K562 (cell line): ENCODE data around the gene FAM89B. TPM values are rescaled to one million over a fixed set of nuclear protein-coding genes. Genes with fewer than 3 reads are reported as not detected.
A peak's percentile ranks its signal among the peaks of the same experiment; 100 is the strongest.

Experiments
- ARID3A ChIP-seq: IDR thresholded peaks from 2 replicates; pipeline ENCODE4 v1.6.1; 2012; ENCODE audit warnings: low read depth, low read length, improper control_type of control experiment, borderline replicate concordance
- BRF1 ChIP-seq: IDR thresholded peaks from 3 replicates; pipeline ENCODE4 v1.6.1; 2011; ENCODE audit warnings: borderline replicate concordance, mild to moderate bottlenecking; ENCODE audit not compliant: insufficient read length; ENCODE audit errors: extremely low read depth
- COPS2 ChIP-seq: fragments of 450-650 bp; conservative IDR thresholded peaks from 2 replicates; pipeline ENCODE4 v1.6.1; 2016; ENCODE audit warnings: mild to moderate bottlenecking, moderate library complexity
- DPF2 ChIP-seq: fragments of 450-650 bp; IDR thresholded peaks from 2 replicates; pipeline ENCODE4 v1.6.1; 2016
- GATAD2A ChIP-seq: fragments of 450-650 bp; IDR thresholded peaks from 2 replicates; pipeline ENCODE4 v1.6.1; 2017
- HNRNPLL ChIP-seq: fragments of 200-400 bp; formaldehyde crosslinking; IDR thresholded peaks from 2 replicates; pipeline ENCODE4 v1.6.1; 2017; ENCODE audit warnings: low read length, low read depth, mild to moderate bottlenecking; ENCODE audit not compliant: poor library complexity, severe bottlenecking
- MECOM ChIP-seq: fragments of 250-450 bp; sonication (Bioruptor Pico); IDR thresholded peaks from 2 replicates; pipeline ENCODE4 v1.8.0; 2022; ENCODE audit warnings: inconsistent platforms
- MEF2D ChIP-seq: conservative IDR thresholded peaks from 2 replicates; pipeline ENCODE4 v1.6.1; 2016; ENCODE audit warnings: low read depth, missing genetic modification characterization, missing compliant biosample characterization
- MNT ChIP-seq, 2 experiments: fragments of 450-650 bp; conservative IDR thresholded peaks; 2 replicates each; pipeline ENCODE4 v1.6.1; 2017; ENCODE audit warnings: mild to moderate bottlenecking in 2 of 2, moderate library complexity in 2 of 2
- MTA3 ChIP-seq: fragments of 450-650 bp; formaldehyde crosslinking; IDR thresholded peaks from 2 replicates; pipeline ENCODE4 v1.6.1; 2017; ENCODE audit warnings: mild to moderate bottlenecking, borderline replicate concordance
- NCOA6 ChIP-seq: fragments of 450-650 bp; IDR thresholded peaks from 2 replicates; pipeline ENCODE4 v1.6.1; 2017; ENCODE audit warnings: mild to moderate bottlenecking
- NFRKB ChIP-seq: fragments of 450-650 bp; IDR thresholded peaks from 2 replicates; pipeline ENCODE4 v1.6.1; 2016; ENCODE audit warnings: low read depth
- POLR2G ChIP-seq: fragments of 200-400 bp; formaldehyde crosslinking; IDR thresholded peaks from 2 replicates; pipeline ENCODE4 v1.6.1; 2017; ENCODE audit warnings: low read depth, mild to moderate bottlenecking, antibody characterized with exemption, low read length, moderate library complexity
- SMAD2 ChIP-seq: fragments of 150-350 bp; IDR thresholded peaks from 2 replicates; pipeline ENCODE4 v1.6.1; 2014; ENCODE audit warnings: low read depth, mild to moderate bottlenecking, low read length
- TEAD2 ChIP-seq: fragments of 450-650 bp; IDR thresholded peaks from 2 replicates; pipeline ENCODE4 v1.6.1; 2016; ENCODE audit warnings: missing genetic modification characterization, control low read depth, missing compliant biosample characterization
- ZBTB17 ChIP-seq: fragments of 450-650 bp; formaldehyde crosslinking; IDR thresholded peaks from 2 replicates; pipeline ENCODE4 v1.4.0; 2020; ENCODE audit warnings: mild to moderate bottlenecking
- ZNF347 ChIP-seq: fragments of 450-650 bp; formaldehyde crosslinking; IDR thresholded peaks from 2 replicates; pipeline ENCODE4 v1.4.0; 2020; ENCODE audit warnings: low read depth, mild to moderate bottlenecking, moderate library complexity
- ZNF609 ChIP-seq: sonication (generic); formaldehyde crosslinking; IDR thresholded peaks from 2 replicates; pipeline ENCODE4 v1.8.1; 2023; ENCODE audit warnings: missing genetic modification reagents, mild to moderate bottlenecking, borderline replicate concordance
- ZNF668 ChIP-seq: fragments of 250-450 bp; sonication (Bioruptor Pico); IDR thresholded peaks from 2 replicates; pipeline ENCODE4 v1.8.0; 2022; ENCODE audit warnings: mild to moderate bottlenecking, inconsistent platforms
- polyA plus RNA-seq, 8 experiments: library from polyadenylated mRNA; depleted of rRNA in 4 of 8; stranded (reverse) in 5 of 8; unstranded in 3 of 8; fragments of >200 nt; fragmentation: Nextera tagmentation in 2 of 8; fragmentation: Illumina TruSeq in 1 of 8; extraction: Ambion mirVana in 2 of 8; extraction: Trizol in 1 of 8; gene quantifications; 2 replicates each; pipeline versions ENCODE4 v1.2.1 to v1.2.3, GENCODE V29; 2011 to 2014; ENCODE audit warnings: inconsistent platforms in 1 of 8, missing spikeins in 1 of 8
- total RNA-seq, 7 experiments: library from RNA; depleted of rRNA in 6 of 7; stranded (reverse); fragments of >200 nt in 6 of 7; fragmentation: Illumina TruSeq in 2 of 7; extraction: Trizol in 2 of 7; gene quantifications; 2 replicates each; pipeline versions ENCODE4 v1.2.1 to v1.2.3, GENCODE V29; 2011 to 2021; ENCODE audit warnings: low replicate concordance in 1 of 7
- TF ChIP-seq, protein P1 (sequence below): fragments of 450-650 bp; formaldehyde crosslinking; IDR thresholded peaks from 2 replicates; pipeline ENCODE4 v1.4.0; 2022; ENCODE audit warnings: missing genetic modification characterization

Gene FAM89B
- total and polyA plus RNA-seq, 9 of the 15 experiments (the other 6 are each of a cell fraction or from before 2014, with no cell fraction given) = 0.32 to 27.6 (median 11.9) TPM

DNA sequence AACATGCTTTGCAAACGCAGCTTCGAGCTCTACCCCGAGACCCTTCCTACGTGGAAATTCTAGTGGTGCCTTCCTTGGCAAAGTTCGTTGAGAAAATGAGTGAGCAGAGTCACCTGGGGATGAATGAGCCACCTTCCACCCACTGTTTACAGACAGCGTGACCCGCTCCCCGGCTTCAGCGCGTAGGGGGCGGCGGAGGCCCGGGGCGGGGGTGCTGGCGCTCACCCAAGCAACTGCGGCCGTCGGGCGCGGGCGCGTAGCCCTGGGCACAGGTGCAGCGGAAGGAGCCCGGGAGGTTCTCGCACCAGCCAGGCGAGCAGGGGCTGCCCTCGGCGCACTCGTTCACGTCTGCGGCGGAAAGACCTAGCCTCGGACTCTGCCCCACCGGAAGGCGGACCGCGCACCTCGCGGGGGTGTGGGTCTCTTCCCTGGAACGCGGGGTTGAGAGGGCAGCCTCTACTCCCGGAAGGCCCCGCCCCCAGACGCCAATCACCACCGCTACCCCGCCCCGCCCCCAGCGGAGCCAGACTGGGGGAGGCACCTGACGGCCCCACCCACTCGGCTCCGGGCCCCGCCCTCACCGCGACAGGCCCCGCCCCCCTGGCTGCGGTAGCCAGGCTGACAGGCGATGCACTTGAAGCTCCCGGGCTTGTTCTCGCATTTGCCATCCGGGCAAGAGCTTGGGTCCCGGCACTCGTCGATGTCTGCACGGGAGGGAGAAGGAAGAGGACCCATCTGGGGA is 25.9 kb upstream of the FAM89B start (continued):
- no peak for TF ChIP-seq ZNF609 (CRISPR knock-in tag)
- no peak for TF ChIP-seq NFRKB
- TF ChIP-seq COPS2 = no peak
- peak; percentile 35 for TF ChIP-seq HNRNPLL
- no peak for TF ChIP-seq ZBTB17
- no peak for TF ChIP-seq ZNF668 (CRISPR knock-in tag)
- peak; percentile 53; the same call in 1 of the 2 replicates for TF ChIP-seq GATAD2A
- TF ChIP-seq NCOA6 = no peak
- TF ChIP-seq ARID3A = no peak
- no peak for TF ChIP-seq SMAD2
- no peak for TF ChIP-seq DPF2
- TF ChIP-seq, protein P1, sequence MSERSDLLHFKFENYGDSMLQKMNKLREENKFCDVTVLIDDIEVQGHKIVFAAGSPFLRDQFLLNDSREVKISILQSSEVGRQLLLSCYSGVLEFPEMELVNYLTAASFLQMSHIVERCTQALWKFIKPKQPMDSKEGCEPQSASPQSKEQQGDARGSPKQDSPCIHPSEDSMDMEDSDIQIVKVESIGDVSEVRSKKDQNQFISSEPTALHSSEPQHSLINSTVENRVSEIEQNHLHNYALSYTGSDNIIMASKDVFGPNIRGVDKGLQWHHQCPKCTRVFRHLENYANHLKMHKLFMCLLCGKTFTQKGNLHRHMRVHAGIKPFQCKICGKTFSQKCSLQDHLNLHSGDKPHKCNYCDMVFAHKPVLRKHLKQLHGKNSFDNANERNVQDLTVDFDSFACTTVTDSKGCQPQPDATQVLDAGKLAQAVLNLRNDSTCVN = no peak
- TF ChIP-seq MEF2D (tag) = no peak
- TF ChIP-seq MTA3 = peak; percentile 63; the same call in 1 of the 2 replicates
- TF ChIP-seq MNT (conservative IDR thresholded peaks at IDR 0.05) = peak in 1 of 2 experiments; percentile 69; a peak in 2 of 4 replicates
- no peak for TF ChIP-seq BRF1
- TF ChIP-seq TEAD2 = no peak
- no peak for TF ChIP-seq ZNF347 (CRISPR knock-in tag)
- peak; percentile 77 for TF ChIP-seq POLR2G
- no peak for TF ChIP-seq MECOM (CRISPR knock-in tag)
